Body of pancreas (tissue), 4 donors: ENCODE data around the gene RLN1.

Experiments
- POLR2A ChIP-seq, 3 donors: fragments of 450-650 bp; IDR thresholded peaks; one replicate each; pipeline ENCODE4 v1.6.1; 2016; ENCODE audit warnings: antibody characterized with exemption in 3 of 3, mild to moderate bottlenecking in 2 of 3
- TF ChIP-seq, protein P1 (sequence below), 7 experiments: fragments of 450-650 bp in 4 of 7; fragments of 200-600 bp in 3 of 7; sonication (generic) in 3 of 7; IDR thresholded peaks; one replicate each; pipeline ENCODE4 v1.5.1; 2016 to 2019; ENCODE audit warnings: antibody characterized with exemption in 7 of 7

DNA sequence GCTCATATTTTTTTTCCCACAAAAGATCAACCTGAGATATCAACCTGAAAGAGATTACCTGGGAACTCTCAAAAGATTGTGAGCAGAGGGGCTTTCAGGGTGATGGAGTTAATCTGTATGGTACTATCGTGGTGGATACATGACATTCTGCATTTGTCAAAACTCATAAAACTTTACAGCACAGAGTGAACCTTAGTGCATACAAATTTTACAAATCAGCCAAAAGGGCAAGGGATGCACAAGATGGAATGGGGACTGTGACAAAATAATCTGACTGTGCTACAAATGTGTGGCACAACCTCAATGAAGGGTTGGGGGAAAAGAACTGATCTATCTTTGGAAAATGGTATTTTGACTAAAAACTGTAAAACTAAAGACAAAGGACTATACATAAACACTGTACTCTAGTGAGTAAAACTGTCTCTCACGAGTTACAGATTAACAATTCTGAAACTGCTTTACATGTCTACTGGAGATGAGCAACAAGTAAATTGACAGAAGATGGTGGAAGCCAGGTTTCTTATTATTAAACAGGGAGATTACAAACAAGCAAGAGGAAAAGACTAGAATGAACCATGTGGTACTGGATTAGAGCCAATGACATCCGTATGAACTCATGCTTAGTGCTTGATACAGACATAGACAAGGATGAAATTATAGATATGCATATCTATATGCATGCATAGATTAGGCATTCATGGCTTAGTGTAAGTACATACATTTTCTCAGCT is 24.8 kb upstream of the RLN1 start:
- no peak for TF ChIP-seq POLR2A (IDR thresholded peaks at IDR 0.05)
- TF ChIP-seq, protein P1, sequence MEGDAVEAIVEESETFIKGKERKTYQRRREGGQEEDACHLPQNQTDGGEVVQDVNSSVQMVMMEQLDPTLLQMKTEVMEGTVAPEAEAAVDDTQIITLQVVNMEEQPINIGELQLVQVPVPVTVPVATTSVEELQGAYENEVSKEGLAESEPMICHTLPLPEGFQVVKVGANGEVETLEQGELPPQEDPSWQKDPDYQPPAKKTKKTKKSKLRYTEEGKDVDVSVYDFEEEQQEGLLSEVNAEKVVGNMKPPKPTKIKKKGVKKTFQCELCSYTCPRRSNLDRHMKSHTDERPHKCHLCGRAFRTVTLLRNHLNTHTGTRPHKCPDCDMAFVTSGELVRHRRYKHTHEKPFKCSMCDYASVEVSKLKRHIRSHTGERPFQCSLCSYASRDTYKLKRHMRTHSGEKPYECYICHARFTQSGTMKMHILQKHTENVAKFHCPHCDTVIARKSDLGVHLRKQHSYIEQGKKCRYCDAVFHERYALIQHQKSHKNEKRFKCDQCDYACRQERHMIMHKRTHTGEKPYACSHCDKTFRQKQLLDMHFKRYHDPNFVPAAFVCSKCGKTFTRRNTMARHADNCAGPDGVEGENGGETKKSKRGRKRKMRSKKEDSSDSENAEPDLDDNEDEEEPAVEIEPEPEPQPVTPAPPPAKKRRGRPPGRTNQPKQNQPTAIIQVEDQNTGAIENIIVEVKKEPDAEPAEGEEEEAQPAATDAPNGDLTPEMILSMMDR (IDR thresholded peaks at IDR 0.05), result no peak
